GM12874 (cell line): Measurements from ENCODE around the gene DLGAP4.

Experiments used
- CTCF ChIP-seq: IDR thresholded peaks from 2 replicates; pipeline ENCODE4 v1.5.1; 2011; ENCODE audit warnings: low read depth, mild to moderate bottlenecking, control low read depth, low read length, moderate library complexity; ENCODE audit not compliant: insufficient read depth

DLGAP4 gene

GRCh38 chr20:36462440-36463211 is 156.5 kb downstream of the DLGAP4 start:
- no peak for TF ChIP-seq CTCF

DNA sequence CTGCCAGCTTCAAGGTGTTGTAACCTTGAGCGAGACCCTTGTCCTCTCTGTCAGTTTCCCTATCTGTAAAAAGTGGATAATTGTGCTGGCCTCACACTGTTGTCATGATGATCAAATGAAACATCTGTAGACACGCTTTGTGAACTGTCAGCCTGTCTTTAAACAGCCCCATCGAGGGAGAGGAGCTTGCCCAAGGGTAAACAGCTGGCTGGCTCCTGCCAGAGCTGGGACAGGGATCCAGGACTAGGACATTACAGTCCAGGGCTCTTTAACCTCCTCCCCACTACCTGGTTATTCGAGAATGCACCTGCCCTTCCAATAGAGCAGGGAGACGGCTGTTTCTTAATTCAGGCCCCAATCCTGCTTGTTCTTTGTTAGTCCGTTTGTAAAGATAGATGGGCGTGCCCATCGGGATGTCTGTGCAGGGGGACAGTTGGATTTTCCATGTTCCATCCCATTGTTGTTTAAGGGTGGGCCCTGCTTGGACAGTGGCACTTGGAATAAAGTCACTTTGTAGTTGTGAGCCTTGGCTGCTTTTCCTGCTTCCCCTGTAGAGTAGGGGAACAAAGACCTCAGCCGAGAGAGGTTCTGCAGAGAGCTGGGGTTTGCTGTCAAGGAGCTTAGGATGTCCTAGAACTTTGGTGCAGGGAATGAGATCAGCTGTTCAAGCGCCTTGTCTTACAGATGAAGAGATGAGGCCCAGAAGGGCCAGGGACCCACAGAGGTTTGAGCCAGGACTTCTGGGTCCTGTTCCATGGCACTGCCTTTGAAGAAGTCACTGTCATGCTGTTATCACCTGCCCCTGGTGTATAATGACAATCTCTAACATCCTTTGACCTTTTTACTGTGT is 157.3 kb downstream of the DLGAP4 start:
- no peak for TF ChIP-seq CTCF

GRCh38 chr20:36465109-36466080 is 159.3 kb downstream of the DLGAP4 start:
- no peak for TF ChIP-seq CTCF

- TF ChIP-seq CTCF: no peak
Measured at GRCh38 chr20:36466089-36466488, 159.9 kb downstream of the DLGAP4 start.

DNA sequence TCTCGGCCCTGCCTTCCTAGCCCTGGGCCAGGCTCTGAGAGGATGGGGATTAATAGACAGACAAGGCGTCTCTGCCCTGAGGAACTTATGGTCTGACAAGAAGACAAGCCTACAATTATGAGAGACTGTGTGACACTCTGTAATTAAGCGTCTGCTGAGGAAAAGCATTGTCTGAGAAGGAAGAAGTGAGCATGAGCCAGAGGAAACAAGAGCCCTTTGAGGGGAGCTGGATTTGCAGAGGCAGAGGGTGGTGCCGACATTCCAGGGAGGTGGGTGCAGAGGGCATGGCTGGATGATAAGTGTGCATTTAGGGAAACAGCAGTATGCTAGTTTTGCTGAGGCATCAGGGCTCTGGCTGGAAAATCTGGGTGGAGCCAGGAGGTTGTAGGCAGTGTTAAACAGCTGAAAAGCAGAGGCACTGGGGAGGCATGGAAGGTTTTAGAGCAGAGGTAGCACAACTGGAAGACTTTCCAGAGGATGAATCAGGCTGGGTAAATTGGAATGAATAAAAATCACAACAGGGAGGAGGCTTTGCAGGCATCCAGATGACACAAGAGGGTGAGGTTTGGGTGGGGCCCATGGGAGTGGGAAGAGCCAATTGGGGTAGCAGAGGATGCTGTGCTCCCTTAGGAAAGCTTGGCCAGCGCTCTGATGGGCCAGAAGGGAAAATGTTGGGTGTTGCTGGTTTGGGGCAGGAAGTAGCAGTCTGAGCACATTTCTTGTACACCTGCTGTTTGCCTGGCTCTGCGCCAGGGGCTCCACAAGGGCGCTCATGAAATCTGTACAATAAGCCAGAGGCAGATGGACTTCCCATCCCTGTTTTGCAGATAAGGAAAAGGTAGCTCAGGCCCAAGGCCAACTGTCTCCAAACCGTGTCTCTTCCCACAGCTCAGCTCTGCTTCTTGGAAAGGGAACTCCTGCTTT is 161.2 kb downstream of the DLGAP4 start:
- TF ChIP-seq CTCF: no peak

GRCh38 chr20:36468149-36469000 is 162.2 kb downstream of the DLGAP4 start:
- no peak for TF ChIP-seq CTCF
